ENCODE measurements around the gene ENTPD2.

GRCh38 chr9:137070201-137070905, 16.5 kb upstream of the ENTPD2 start, which contains the start of gene SAPCD2:
- TF ChIP-seq CTCF (conservative IDR thresholded peaks at IDR 0.05; ENCODE audit: low read length) (no peak), EZH2phosphoT487 (IDR thresholded peaks at IDR 0.05; ENCODE audit: borderline replicate concordance, low read depth, low read length) (no peak)

All from OCI-LY7 (cell line).